Measurements from ENCODE around the gene HSD17B12.

Gene HSD17B12

GRCh38 chr11:43874738-43875137, 194.2 kb downstream of the HSD17B12 start:
- no peak for DNase-seq

GRCh38 chr11:43879789-43880639, 199.5 kb downstream of the HSD17B12 start:
- DNase-seq: no peak

DNA sequence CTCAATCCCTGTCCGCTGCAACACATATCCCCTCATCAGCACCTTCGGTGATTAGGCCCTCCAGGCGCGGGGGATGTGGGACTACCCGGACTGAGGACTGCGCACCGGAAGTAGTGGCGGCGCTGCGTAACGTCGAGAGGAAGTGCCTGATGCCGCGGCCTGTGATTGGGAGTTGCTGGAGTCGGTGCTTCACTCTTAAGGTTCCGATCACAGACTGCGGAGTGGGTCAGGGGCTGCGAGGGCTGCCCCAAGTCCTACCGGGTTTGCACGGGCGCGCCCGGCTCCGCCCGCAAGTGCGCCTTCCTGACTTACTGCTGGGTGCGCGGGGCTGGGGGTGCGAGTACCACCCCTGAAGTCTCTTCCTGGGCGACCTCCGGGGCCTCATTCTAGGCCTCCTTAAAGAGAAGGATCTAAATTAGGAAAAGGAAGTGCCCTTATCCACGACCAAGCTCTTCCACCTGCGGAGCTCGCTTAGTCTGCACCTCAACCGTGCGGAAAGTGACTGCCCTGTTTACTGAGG, 200.2 kb downstream of the HSD17B12 start, which contains the start of gene ALKBH3:
Gene ALKBH3, plus strand, starts transcription at position 192 of the 520 bp plus-strand sequence. CDS start 1,822 bp downstream, outside the sequence.
- peak; percentile 92 for DNase-seq

DNA sequence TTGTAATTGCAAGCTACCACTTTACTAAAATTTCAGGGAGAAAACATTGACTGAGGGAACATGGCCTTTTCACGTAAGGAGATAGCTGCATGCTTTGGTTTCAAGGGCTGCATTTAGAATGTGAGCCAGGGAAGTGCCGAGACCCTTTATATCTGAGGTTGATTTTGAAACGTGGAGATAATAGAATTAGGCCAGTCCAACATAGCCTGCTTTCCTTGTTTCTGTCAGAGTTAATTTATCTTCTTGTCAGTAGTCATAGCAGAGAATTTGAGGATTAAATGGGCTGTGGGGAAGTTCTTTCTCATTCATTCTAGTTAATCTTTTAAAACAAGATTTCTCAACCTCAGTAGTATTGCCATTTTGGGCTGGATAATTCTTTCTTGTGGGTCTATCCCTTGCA, 212.3 kb downstream of the HSD17B12 start:
- DNase-seq: no peak

GRCh38 chr11:43894546-43894945, 214.0 kb downstream of the HSD17B12 start:
- DNase-seq: no peak

DNA sequence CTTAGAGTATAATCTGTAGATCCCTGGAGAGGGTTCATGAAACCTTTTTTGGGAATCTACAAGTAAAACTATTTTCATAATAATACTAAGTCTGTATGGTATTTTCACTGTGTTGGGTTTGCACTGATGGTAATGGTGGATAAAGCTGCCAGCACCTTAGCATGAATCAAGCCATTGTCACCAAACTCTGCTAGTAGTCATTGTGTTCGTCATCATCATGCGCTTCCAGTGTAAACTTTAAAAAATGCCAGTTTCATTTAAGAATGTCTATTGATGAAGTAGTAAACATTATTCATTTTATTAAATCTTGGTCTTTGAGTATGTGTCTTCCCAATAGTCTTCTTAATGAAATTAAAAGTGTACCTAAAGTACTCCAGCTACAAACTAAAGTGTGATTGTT, 215.1 kb downstream of the HSD17B12 start:
- DNase-seq: no peak

DNA sequence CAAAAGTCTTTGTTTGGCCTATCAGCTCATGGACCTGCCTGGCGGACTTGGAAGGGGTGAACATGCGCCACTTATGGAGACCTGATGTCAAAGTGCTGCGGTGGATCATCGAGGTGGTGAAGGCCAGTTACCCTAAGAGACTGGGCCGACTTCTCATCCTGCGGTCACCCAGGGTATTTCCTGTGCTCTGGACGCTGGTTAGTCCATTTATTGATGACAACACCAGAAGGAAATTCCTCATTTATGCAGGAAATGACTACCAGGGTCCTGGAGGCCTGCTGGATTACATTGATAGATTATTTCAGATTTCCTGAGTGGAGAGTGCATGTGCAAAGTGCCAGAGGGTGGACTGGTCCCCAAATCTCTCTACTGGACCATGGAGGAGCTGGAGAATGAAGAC, 218.0 kb downstream of the HSD17B12 start:
- no peak for DNase-seq

DNA sequence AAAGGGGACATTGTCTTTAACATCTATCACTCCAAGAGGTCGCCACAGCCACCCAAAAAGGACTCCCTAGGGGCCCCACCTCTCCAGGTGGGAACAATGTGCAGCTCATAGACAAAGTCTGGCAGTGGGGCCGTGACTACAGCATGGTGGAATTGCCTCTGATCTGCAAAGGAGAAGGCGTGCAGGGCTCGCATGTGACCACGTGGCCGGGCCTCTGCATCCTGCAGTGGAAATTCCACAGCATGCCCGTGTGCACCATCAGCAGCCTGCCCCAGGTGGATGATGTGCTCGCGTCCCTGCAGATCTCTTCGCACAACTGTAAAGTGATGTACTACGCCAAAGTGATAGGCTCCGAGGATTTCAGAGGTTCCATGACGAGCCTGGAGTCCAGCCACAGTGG, 218.6 kb downstream of the HSD17B12 start:
- DNase-seq: no peak

DNA sequence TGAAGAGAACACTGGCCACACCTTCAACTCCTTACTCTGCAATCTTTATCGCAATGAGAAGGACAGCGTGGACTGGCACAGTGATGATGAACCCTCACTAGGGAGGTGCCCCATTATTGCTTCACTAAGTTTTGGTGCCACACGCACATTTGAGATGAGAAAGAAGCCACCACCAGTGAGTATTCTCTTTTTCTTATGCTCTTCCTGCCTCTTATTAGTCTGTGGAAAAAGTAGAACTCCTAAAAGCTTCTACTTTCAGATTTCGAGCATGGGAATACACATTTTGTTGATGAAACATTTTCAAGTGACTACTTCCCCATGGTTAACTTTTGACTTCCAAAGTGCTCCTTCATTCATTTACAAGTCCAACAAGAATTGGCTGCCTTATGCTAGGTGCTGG, 221.0 kb downstream of the HSD17B12 start:
- DNase-seq: no peak

DNA sequence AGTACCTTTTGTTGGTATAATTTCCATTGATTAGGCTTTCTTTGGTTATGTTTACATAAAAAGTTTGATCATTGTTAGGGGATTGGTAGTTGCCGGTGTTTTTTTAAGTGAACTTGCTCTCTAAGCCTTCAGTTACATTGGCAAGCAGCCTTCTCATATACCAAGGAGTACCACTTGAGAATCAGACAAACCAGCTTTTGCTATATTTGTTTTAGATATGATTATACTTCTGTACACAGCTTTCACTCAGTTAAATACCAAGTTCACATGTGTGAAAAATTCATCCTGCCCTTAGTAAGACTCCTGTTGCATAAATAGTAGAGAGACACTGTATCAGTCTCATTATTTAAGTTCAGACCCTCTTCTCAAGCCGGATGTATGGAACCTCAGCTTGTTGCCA, 222.5 kb downstream of the HSD17B12 start:
- DNase-seq: no peak

GRCh38 chr11:43903969-43904368, 223.4 kb downstream of the HSD17B12 start:
- DNase-seq: no peak

GRCh38 chr11:43904742-43905535, 224.4 kb downstream of the HSD17B12 start:
- DNase-seq: no peak

DNA sequence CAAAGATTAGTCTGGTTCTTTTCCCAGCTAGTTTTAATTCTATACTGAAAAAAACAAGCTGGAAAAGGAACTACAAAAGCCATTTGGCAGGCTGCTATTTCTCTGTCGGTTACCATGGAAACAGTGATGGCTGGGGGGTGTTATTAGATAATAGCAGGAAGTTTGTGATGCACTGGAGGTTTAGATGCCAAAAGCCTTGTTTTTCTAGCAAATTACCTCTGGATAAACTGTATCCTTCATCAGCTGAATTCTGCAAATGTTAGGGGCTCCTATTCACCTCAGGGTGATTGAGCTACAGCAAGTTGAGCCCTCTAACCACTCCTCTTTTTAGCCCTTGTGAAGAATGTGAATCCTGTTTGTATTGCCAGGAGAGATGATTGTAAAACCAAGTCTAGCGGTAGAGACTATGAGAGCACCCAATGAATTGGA, 225.3 kb downstream of the HSD17B12 start:
- peak; percentile 59 for DNase-seq

All from right hindlimb (tissue), 1 donor.